ENCODE data around the gene OR2J3. TPM values are rescaled to one million over a fixed set of nuclear protein-coding genes. Genes with fewer than 3 reads are reported as not detected.
"Not testable (repeated sequence)": the region's sequence is repeated elsewhere in the genome, so short reads cannot be mapped to it uniquely, and the experiment has no call there.

Gene OR2J3
- not detected for total RNA-seq
- long read RNA-seq, result 0 reads

DNA sequence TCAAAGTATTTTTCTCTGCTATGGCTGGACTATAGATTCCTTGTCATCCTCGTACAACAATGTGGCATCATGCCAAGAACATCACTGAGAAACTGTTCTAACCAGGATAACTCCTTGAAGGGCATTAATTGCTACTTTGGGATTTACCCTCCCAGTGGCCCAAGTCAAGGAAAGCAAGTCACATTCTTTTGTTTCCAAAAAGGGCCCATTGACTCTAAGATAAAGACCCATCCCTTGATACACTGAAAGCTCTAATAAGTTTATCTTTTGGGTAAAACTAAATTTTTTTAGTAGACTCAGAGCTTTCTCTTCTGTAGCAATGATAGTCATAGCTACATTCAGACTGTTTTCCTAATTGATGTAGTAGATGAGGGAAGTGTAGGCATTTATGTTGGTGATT is at the start of gene OR2J3:
OR2J3 (plus strand) TSS at position 301 of the 400 bp plus-strand sequence. CDS start 3,833 bp downstream, outside the sequence.
- no peak for ATAC-seq
- no peak for DNase-seq
- intact Hi-C loops (cut with DNase I, micrococcal nuclease), result no loop called here

GRCh38 chr6:29071831-29072723 is 35.8 kb upstream of the OR2J3 start:
- DNase-seq, result no peak
- peak; percentile 65 for ATAC-seq
- intact Hi-C loops (cut with DNase I, micrococcal nuclease), result no loop called here

GRCh38 chr6:29079203-29079602 is 28.7 kb upstream of the OR2J3 start:
- intact Hi-C loops (cut with DNase I, micrococcal nuclease), result no loop called here

GRCh38 chr6:29081312-29081711 is 26.5 kb upstream of the OR2J3 start:
- intact Hi-C loops (cut with DNase I, micrococcal nuclease), result no loop called here
- ATAC-seq, result no peak
- DNase-seq, result no peak

More at GRCh38 chr6:29079203-29079602, 28.7 kb upstream of the OR2J3 start:
- ATAC-seq, result no peak
- DNase-seq, result no peak

GRCh38 chr6:29082457-29082856 is 25.4 kb upstream of the OR2J3 start:
- DNase-seq (no peak), ATAC-seq (no peak)
- intact Hi-C loops (cut with DNase I, micrococcal nuclease), result no loop called here

DNA sequence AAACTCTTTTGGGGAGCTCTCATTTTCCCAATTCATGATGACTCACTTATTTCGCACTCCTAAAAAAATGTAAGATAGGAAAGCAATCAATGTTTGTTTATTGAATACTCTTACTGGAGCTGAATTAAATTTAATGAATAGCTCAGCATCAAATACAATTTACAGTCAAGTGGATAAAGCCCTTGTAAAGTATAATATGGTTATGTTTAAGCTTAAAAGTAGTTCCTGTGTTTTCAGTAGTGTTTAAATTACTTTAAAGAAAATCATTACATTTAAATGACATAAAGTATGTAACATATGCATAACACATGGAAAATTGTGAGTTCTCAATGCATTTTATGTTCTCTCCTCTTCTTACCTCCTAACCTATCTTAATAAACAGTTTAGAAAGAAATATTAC is 20.6 kb upstream of the OR2J3 start, which contains the start of gene OR2B3:
OR2B3 (minus strand) TSS at position 101 of the 400 bp plus-strand sequence; CDS start at position 36, 65 bp downstream.
- intact Hi-C loops (cut with DNase I, micrococcal nuclease), result no loop called here
- DNase-seq (no peak), ATAC-seq (no peak)

GRCh38 chr6:29092957-29093356 is 14.9 kb upstream of the OR2J3 start:
- DNase-seq (no peak), ATAC-seq (no peak)
- intact Hi-C loops (cut with DNase I, micrococcal nuclease), result no loop called here

- no peak for ATAC-seq
- intact Hi-C loops (cut with DNase I, micrococcal nuclease), result no loop called here
- no peak for DNase-seq
Measured at GRCh38 chr6:29097803-29098202, 10.1 kb upstream of the OR2J3 start.

DNA sequence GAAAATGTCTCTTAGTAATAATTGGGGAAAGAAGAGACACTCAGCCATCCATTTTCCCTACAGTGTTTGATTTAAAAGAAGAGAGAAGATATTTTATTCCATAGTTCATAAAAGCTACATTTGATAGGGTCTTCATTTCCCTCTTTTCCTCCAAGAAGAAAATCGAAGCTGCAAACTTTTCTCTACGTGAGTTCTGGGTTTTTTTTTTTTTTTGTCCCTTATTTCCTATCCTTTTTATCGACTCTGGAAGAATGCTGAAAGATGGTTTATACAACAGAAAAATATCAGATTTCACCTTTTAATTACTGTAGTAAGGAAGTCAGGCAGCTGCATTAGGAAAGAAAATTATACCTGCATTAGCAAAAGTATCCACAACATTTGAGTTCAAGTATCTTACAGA is 8.7 kb upstream of the OR2J3 start, which contains the start of gene OR2J1:
OR2J1 (plus strand) TSS at position 301 of the 400 bp plus-strand sequence. CDS start 1,453 bp downstream, outside the sequence.
- DNase-seq (no peak), ATAC-seq (no peak)
- intact Hi-C loops (cut with DNase I, micrococcal nuclease), result no loop called here

DNA sequence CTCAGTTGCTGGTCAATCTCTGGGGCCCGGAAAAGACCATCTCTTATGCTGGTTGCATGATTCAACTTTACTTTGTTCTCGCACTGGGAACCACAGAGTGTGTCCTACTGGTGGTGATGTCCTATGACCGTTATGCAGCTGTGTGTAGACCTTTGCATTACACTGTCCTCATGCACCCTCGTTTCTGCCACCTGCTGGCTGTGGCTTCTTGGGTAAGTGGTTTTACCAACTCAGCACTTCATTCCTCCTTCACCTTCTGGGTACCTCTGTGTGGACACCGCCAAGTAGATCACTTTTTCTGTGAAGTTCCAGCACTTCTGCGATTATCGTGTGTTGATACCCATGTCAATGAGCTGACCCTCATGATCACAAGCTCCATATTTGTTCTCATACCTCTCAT is 4.3 kb downstream of the OR2J3 start:
- intact Hi-C loops (cut with DNase I, micrococcal nuclease), result no loop called here
- ATAC-seq (no peak), DNase-seq (no peak)

GRCh38 chr6:29114964-29115363 is 7.1 kb downstream of the OR2J3 start:
- intact Hi-C loops (cut with DNase I, micrococcal nuclease); DNase-seq; ATAC-seq: not testable (repeated sequence)

DNA sequence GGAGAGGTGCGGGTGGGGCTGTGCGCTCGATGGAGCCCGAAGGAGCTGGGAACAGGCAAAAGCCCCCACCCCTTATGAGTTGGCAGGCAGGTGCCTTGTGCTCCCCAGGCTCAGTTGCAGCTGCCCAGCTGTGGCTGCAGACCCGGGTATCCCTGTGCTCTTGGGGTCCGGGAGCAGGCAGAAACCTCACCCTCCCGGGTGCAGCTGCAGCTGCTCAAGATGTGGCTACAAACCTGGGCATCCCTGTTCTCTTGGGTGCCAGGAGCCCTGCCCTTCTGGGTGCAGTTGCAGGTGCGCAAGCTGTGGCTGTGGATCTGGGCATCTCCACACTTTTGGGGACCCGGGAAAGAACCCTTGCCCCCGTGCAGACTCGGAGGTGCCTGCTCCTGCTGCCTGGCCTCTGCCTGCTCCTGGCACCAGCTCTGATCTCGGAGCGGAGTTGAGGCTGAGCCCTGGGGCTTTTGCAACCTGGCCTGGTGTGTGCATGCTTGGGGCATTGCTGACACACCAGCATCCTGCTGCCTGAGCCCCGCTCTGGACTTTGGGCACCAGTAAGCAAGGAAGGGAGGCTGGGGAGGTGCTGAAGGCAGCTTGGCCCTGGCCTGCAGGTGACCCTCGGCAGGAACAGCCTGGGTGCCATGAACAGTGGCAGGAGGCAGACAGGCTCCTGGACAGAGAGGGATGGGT is 21.6 kb downstream of the OR2J3 start:
- intact Hi-C loops (cut with DNase I, micrococcal nuclease), result no loop called here
- DNase-seq (peak in 1 of 2 donors; percentile 0), ATAC-seq (no peak)

GRCh38 chr6:29130644-29131043 is 22.8 kb downstream of the OR2J3 start:
- ATAC-seq (no peak), DNase-seq (no peak)
- intact Hi-C loops (cut with DNase I, micrococcal nuclease), result no loop called here

- ATAC-seq (no peak), DNase-seq (no peak)
- intact Hi-C loops (cut with DNase I, micrococcal nuclease), result no loop called here
Measured at GRCh38 chr6:29131691-29132090, 23.8 kb downstream of the OR2J3 start.

- ATAC-seq (no peak), DNase-seq (no peak)
- intact Hi-C loops (cut with DNase I, micrococcal nuclease), result no loop called here
Measured at GRCh38 chr6:29137724-29138123, 29.9 kb downstream of the OR2J3 start.

GRCh38 chr6:29141606-29142005 is 33.7 kb downstream of the OR2J3 start:
- intact Hi-C loops (cut with DNase I, micrococcal nuclease), result no loop called here
- ATAC-seq, result no peak

DNA sequence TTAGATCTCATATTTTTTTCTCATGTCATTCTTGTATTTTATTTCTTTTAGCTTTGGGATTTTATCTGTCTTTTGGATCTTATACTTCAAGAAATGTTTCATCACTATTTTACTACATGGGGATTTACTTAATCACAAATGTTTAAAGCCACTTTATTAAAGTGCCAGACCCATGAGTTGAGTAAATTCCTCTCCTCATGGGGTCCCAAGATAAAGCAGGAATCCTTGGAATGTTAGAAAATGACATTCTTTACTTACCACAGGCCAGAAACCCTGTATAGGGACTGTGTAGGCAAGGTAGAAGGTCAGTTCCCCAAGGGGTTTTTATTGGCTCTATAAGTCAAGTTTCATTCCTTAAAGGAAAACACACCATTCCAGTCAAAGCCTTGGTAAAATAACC is 34.5 kb downstream of the OR2J3 start:
- ATAC-seq, result no peak
- intact Hi-C loops (cut with DNase I, micrococcal nuclease), result no loop called here
- DNase-seq, result no peak

More at GRCh38 chr6:29141606-29142005, 33.7 kb downstream of the OR2J3 start:
- no peak for DNase-seq

GRCh38 chr6:29146179-29146578 is 38.3 kb downstream of the OR2J3 start:
- DNase-seq (no peak), ATAC-seq (no peak)
- intact Hi-C loops (cut with DNase I, micrococcal nuclease), result no loop called here

- ATAC-seq (no peak), DNase-seq (no peak)
- intact Hi-C loops (cut with DNase I, micrococcal nuclease), result no loop called here
Measured at GRCh38 chr6:29147074-29147473, 39.2 kb downstream of the OR2J3 start.

DNA sequence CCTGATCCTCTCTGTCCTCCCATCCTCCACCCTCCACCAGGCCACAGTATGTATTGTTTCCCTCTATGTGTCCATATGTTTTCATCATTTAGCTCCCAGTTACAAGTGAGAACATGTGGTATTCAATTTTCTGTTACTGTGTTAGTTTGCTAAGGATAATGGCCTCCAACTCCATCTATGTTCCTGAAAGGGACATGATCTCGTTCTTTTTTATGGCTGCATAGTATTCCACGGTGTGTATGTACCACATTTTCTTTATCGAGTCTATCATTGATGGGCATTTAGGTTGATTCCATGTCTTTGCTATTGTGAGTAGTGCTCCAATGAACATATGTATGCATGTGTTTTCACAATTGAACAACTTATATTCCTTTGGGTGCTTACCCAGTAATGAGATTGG is 41.6 kb downstream of the OR2J3 start:
- DNase-seq; intact Hi-C loops (cut with DNase I, micrococcal nuclease); ATAC-seq: not testable (repeated sequence)
